Body of pancreas (tissue), 4 donors: Measurements from ENCODE around the gene RIPPLY1. TPM values are rescaled to one million over a fixed set of nuclear protein-coding genes. Genes with fewer than 3 reads are reported as not detected.

Source experiments
- ATAC-seq: fragments of 150-250 bp; one replicate; pipeline ENCODE4 v1.9.1; 2016
- DNase-seq, 4 donors: peaks; one replicate each; pipeline ENCODE4 v3.0.0-alpha.2; 2019
- H3K27ac ChIP-seq, 4 donors: fragments of 200-600 bp; sonication (generic); 1 replicate in 3 of 4; 2 replicates in 1 of 4; pipeline versions ENCODE4 v1.5.1 to v1.6.1; 2016 to 2019; ENCODE audit warnings: mild to moderate bottlenecking in 1 of 4, mixed read lengths in 1 of 4, moderate library complexity in 1 of 4
- H3K27me3 ChIP-seq, 2 donors: fragments of 200-600 bp; sonication (generic); one replicate each; pipeline ENCODE4 v1.6.0; 2016; ENCODE audit warnings: mild to moderate bottlenecking in 1 of 2
- H3K36me3 ChIP-seq, 2 donors: fragments of 200-600 bp; sonication (generic); replicated peaks in 1 of 2; 2 replicates each; pipeline ENCODE4 v1.5.1; 2016; ENCODE audit warnings: low read depth in 2 of 2; ENCODE audit not compliant: insufficient read depth in 1 of 2
- H3K4me1 ChIP-seq: fragments of 200-600 bp; sonication (generic); one replicate; pipeline ENCODE4 v1.6.0; 2016
- H3K4me3 ChIP-seq, 2 donors: fragments of 200-600 bp; sonication (generic); 1 replicate in 1 of 2; 2 replicates in 1 of 2; pipeline ENCODE4 v1.5.1; 2016 to 2019
- H3K9me3 ChIP-seq, 3 donors: fragments of 200-600 bp; sonication (generic); 1 replicate in 2 of 3; 2 replicates in 1 of 3; pipeline ENCODE4 v1.5.1; 2016
- POLR2A ChIP-seq, 3 donors: fragments of 450-650 bp; IDR thresholded peaks; one replicate each; pipeline ENCODE4 v1.6.1; 2016; ENCODE audit warnings: antibody characterized with exemption in 3 of 3, mild to moderate bottlenecking in 2 of 3
- whole genome bisulfite sequencing, 2 donors: methylation state at CpG; one replicate each; pipeline ENCODE4 v1.1.5; 2017; 5-methylcytosine and 5-hydroxymethylcytosine counted together
- intact Hi-C: fragments of 100-400 bp; cut with DNase I; formaldehyde crosslinking; loops from one replicate; pipeline ENCODE4 v1.15.1; 2023
- total RNA-seq, 2 donors: library from RNA; depleted of rRNA; stranded (reverse); fragments of >200 nt; gene quantifications; one replicate each; pipeline ENCODE4 v1.1.0, GENCODE V29; 2016
- TF ChIP-seq, protein P1 (sequence below), 7 experiments: fragments of 450-650 bp in 4 of 7; fragments of 200-600 bp in 3 of 7; sonication (generic) in 3 of 7; IDR thresholded peaks; one replicate each; pipeline ENCODE4 v1.5.1; 2016 to 2019; ENCODE audit warnings: antibody characterized with exemption in 7 of 7

Gene RIPPLY1
- total RNA-seq, 2 donors from 2014 or later, result not detected

DNA sequence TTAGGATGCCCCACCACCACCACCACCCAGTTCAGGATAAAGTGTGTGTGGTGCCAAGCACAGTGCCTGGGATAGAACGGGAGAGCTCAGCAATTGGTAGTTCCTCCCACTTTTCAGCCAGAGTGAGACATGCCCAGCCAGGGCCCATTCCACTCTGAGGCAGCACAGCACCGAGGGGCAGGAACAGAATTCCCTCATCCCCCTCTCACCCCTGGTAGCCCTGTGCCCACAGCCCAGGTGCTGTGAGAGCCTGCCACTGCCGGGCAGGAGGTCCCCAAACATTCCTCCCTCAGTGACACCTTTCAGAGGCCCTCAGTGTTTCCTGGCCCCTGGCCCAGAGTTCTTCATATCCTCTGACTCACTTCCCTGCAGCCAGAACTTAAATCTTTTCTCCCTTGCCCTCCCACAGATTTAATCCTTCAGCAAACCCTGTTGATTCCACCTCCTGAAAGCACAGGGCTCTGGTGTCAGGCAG is 8.1 kb downstream of the RIPPLY1 start:
- intact Hi-C loops, result loop anchor here (5.0 kb wide), 1 partner anchor 57 kb away; no protein-coding TSS in a partner anchor
- no peak overlapping the region for H3K27ac ChIP-seq
- H3K36me3 ChIP-seq, result no peaks in the 10 kb centered on the region
- DNase-seq (no peak), ATAC-seq (no peak)
- no peak overlapping the region for H3K4me3 ChIP-seq
- WGBS, 2 donors, result 0 to 38% methylated on average over 1 of the region's 3 CpGs
- no peak for TF ChIP-seq POLR2A (IDR thresholded peaks at IDR 0.05)
- TF ChIP-seq, protein P1, sequence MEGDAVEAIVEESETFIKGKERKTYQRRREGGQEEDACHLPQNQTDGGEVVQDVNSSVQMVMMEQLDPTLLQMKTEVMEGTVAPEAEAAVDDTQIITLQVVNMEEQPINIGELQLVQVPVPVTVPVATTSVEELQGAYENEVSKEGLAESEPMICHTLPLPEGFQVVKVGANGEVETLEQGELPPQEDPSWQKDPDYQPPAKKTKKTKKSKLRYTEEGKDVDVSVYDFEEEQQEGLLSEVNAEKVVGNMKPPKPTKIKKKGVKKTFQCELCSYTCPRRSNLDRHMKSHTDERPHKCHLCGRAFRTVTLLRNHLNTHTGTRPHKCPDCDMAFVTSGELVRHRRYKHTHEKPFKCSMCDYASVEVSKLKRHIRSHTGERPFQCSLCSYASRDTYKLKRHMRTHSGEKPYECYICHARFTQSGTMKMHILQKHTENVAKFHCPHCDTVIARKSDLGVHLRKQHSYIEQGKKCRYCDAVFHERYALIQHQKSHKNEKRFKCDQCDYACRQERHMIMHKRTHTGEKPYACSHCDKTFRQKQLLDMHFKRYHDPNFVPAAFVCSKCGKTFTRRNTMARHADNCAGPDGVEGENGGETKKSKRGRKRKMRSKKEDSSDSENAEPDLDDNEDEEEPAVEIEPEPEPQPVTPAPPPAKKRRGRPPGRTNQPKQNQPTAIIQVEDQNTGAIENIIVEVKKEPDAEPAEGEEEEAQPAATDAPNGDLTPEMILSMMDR (IDR thresholded peaks at IDR 0.05), result no peak
- peaks cover 15% of the 10 kb centered on the region for H3K4me1 ChIP-seq
- no peaks in the 10 kb centered on the region for H3K27me3 ChIP-seq
- no peaks in the 10 kb centered on the region for H3K9me3 ChIP-seq

DNA sequence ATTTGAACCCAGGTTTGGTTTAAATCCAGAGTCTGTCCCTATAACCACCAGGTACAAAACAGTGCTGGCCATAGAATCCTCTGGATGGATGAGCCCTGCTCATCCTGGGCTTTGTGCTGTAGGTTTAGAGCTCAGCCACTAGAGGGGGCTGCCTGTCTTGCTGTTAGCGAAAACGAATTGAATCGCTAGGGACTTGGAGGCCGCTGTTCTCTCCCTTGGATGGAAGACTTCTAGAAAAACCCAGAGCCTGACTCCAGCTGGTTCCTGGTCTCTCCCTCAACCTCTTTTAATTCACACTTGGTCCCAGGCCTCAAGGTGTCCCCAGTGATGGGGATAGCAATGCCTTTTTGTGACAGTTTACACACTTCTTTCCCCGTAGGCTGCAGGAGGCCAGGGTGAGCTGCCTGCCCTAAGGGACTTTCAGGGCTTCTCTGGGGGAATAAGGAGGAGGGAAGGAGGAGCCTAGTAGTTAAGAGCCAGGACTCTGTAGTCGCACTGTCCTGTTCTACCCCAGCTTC is 8.7 kb downstream of the RIPPLY1 start:
- ATAC-seq (peak; percentile 87), DNase-seq (peak; percentile 44 to 73 (median 62))
- no peaks in the 10 kb centered on the region for H3K36me3 ChIP-seq
- 23% methylated on average over 6 of the region's 6 CpGs for WGBS, 2 donors
- H3K27me3 ChIP-seq, result no peaks in the 10 kb centered on the region
- intact Hi-C loops, result no loop called here
- no peaks in the 10 kb centered on the region for H3K9me3 ChIP-seq
- H3K4me3 ChIP-seq, result no peak overlapping the region
- H3K4me1 ChIP-seq, result peaks cover 10% of the 10 kb centered on the region
- TF ChIP-seq POLR2A (IDR thresholded peaks at IDR 0.05), result no peak
- TF ChIP-seq, protein P1 (IDR thresholded peaks at IDR 0.05), result peak; percentile 49 to 76 (median 60)
- no peak overlapping the region for H3K27ac ChIP-seq

DNA sequence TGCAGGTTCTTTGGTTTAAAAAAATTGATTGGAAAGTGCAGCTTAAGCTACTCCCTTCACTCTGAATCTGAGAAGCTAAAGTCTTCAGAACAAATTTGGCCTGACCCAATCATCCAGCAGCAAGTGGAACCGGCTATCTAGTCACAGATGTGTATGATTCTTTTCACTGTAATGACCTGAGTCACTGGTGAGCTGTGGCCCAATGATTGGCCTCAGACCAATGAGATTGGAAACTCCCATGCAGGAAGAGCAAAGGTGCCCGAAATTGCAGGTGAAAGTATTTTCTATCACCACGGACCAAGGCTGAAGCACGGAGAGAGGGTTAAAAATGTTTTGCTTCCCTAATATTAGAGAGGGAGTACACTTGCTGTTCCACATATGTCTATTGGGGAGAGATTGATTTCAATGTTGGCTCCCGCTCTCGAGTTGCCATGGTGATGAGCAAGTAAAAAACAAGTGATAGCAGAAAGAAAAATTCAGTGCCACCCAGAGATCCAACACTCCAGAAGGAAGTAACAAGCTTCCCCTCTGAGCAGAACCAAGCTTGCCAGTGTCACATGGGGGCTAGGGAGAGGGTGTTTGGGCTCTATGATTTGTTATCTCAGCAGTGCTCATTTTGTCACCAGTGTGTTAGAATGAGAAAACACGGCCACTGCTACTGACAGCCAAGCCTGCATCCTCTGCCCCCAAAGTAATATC is 11.2 kb downstream of the RIPPLY1 start:
- ATAC-seq (peak; percentile 18), DNase-seq (no peak)
- Histone ChIP-seq H3K4me3 (no peak overlapping the region), H3K27ac (no peak overlapping the region), H3K27me3 (no peaks in the 10 kb centered on the region), H3K36me3 (no peaks in the 10 kb centered on the region), H3K9me3 (no peaks in the 10 kb centered on the region), H3K4me1 (no peaks in the 10 kb centered on the region)
- WGBS, 2 donors, result 45 to 47% methylated on average over 7 of the region's 7 CpGs
- intact Hi-C loops, result no loop called here
- TF ChIP-seq, protein P1 (IDR thresholded peaks at IDR 0.05), result no peak
- no peak for TF ChIP-seq POLR2A (IDR thresholded peaks at IDR 0.05)

DNA sequence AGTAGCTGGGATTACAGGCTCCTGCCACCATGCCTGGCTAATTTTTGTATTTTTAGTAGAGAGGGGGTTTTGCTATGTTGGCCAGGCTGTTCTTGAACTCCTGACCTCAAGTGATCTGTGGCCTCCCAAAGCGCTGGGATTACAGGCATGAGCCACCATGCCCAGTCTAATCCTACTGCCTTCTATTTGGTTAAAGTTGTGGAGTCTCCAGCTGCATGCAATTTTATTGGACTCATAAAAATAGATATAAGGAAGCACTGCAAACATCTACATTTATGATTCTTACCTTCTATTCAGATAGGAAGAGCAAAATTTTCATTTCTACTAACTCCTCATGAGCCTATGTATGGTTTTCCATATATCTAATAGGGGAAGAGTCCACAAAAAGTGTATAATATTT is 13.7 kb downstream of the RIPPLY1 start:
- Histone ChIP-seq H3K27ac (no peak overlapping the region), H3K4me3 (no peak overlapping the region), H3K27me3 (no peaks in the 10 kb centered on the region), H3K36me3 (no peaks in the 10 kb centered on the region), H3K4me1 (no peaks in the 10 kb centered on the region), H3K9me3 (no peaks in the 10 kb centered on the region)
- intact Hi-C loops, result no loop called here
- ATAC-seq (no peak), DNase-seq (no peak)
- TF ChIP-seq, protein P1 (IDR thresholded peaks at IDR 0.05), result no peak
- no peak for TF ChIP-seq POLR2A (IDR thresholded peaks at IDR 0.05)
- WGBS, 2 donors, result 100% methylated on average over 1 of the region's 1 CpG
